AG04449 (cell line): ENCODE data around the gene USP48.

Experiments used
- CTCF ChIA-PET: fragments of 350-600 bp; formaldehyde crosslinking; extraction: SDS; loops from one replicate; lab custom pipeline; 2021; ENCODE audit warnings: antibody characterized with exemption; lab: Yijun Ruan, JAX
- POLR2A ChIA-PET: fragments of 400-600, 350-600 bp; formaldehyde crosslinking; extraction: SDS; loops from one replicate; lab custom pipeline; 2020; ENCODE audit warnings: antibody characterized with exemption, inconsistent platforms; lab: Yijun Ruan, JAX
- DNase-seq: peaks from one replicate; pipeline ENCODE4 v3.0.0-alpha.2; 2010; ENCODE audit warnings: low read depth, low spot score
- H3K4me3 ChIP-seq: 2 replicates; pipeline ENCODE4 v1.5.1; 2011; ENCODE audit warnings: low read depth, mild to moderate bottlenecking, control low read depth, low read length
- CTCF ChIP-seq: IDR thresholded peaks from one replicate; pipeline ENCODE4 v1.5.1; 2011; ENCODE audit warnings: mild to moderate bottlenecking, moderate library complexity, low read length, control low read depth, inconsistent platforms; ENCODE audit not compliant: insufficient read depth; ENCODE audit errors: missing control alignments

Gene USP48

GRCh38 chr1:21707086-21707840 is 75.7 kb downstream of the USP48 start:
- DNase-seq = no peak
- no peak overlapping the region for H3K4me3 ChIP-seq
- no peak for TF ChIP-seq CTCF
- POLR2A ChIA-PET = interaction anchor here (1.2 kb wide), 1 partner anchor 22 kb away, joined by 3 read pairs; no protein-coding TSS in a partner anchor
- CTCF ChIA-PET = no interaction called here

GRCh38 chr1:21706151-21706835 is 76.7 kb downstream of the USP48 start:
- CTCF ChIA-PET = no interaction called here
- no peak for TF ChIP-seq CTCF
- DNase-seq = no peak
- H3K4me3 ChIP-seq = no peak overlapping the region
- POLR2A ChIA-PET = no interaction called here

- ChIA-PET POLR2A (no interaction called here), CTCF (no interaction called here)
Measured at GRCh38 chr1:21705303-21705980, 77.5 kb downstream of the USP48 start.

GRCh38 chr1:21704145-21704544 is 78.8 kb downstream of the USP48 start:
- DNase-seq = no peak
- no peak overlapping the region for H3K4me3 ChIP-seq
- ChIA-PET POLR2A (interaction anchor here (0.7 to 1.2 kb wide), 2 partner anchors 77 to 275 kb away, joined by 3 read pairs; no protein-coding TSS in a partner anchor), CTCF (interaction anchor here (0.6 to 2.4 kb wide), 9 partner anchors 11 to 713 kb away, joined by 3 to 10 read pairs (median 4); no protein-coding TSS in a partner anchor)
- no peak for TF ChIP-seq CTCF

More at GRCh38 chr1:21705303-21705980, 77.5 kb downstream of the USP48 start:
- H3K4me3 ChIP-seq = no peak overlapping the region
- TF ChIP-seq CTCF = no peak
- DNase-seq = no peak

GRCh38 chr1:21703318-21703963 is 79.5 kb downstream of the USP48 start:
- H3K4me3 ChIP-seq = no peak overlapping the region
- DNase-seq = peak; percentile 64

More at GRCh38 chr1:21703318-21703963, 79.5 kb downstream of the USP48 start:
- POLR2A ChIA-PET = interaction anchor here (0.7 to 1.2 kb wide), 2 partner anchors 78 to 276 kb away, joined by 3 read pairs; no protein-coding TSS in a partner anchor
- TF ChIP-seq CTCF = peak; percentile 41
- CTCF ChIA-PET = interaction anchor here (0.6 to 2.4 kb wide), 13 partner anchors 9 to 714 kb away, joined by 3 to 10 read pairs (median 4); no protein-coding TSS in a partner anchor
